Dermis lymphatic vessel endothelial cell (primary cell): Measurements from ENCODE around the gene MTA2. TPM values are rescaled to one million over a fixed set of nuclear protein-coding genes. Genes with fewer than 3 reads are reported as not detected.

Experiments
- total RNA-seq: library from RNA; depleted of rRNA; stranded (reverse); fragments of >200 nt; gene quantifications from 2 replicates; pipeline ENCODE4 v1.2.1, GENCODE V29; 2014

MTA2 gene
- 170 and 194 TPM in 2 replicates for total RNA-seq

DNA sequence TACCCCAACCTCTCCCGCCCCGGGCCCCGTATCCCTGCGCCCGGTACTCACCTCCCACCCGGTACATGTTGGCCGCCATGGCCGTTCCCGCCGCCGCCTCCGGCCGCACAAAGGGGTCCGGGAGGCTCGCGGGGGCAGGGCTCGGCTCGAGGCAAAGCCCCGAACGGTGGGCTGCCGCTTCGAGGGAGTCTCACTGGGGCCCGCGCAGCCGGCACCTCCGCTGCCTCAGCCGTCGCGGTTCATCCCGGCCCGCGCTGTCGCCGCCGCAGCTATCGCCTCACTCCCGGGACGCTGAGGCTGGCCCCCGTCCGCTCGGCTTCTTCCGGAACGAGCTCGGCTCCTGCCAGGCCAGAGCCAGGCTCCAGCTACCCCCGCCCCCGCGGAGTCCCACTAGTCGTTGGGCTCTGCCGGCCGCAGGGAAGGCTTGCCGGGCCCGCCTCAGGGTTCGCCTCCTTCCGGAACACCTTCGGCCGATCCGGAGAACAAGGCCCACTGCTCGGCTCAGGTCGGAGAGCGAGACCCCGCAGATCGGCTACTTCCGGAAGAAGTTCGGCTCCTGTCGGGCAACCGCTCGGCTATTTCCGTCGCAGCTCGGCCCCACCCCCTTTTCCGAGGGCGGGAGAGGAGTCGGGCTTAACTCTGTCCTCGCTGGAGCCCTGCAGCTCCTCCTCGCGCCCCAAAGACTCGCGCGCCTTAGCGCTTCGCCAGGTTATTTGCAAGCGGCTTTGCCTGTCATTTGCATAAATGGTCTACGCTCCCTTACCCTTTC lies at the start of gene MTA2:
TSS of gene MTA2 (minus strand) at position 494 of the 769 bp plus-strand sequence. CDS start at position 79, 415 bp downstream.

DNA sequence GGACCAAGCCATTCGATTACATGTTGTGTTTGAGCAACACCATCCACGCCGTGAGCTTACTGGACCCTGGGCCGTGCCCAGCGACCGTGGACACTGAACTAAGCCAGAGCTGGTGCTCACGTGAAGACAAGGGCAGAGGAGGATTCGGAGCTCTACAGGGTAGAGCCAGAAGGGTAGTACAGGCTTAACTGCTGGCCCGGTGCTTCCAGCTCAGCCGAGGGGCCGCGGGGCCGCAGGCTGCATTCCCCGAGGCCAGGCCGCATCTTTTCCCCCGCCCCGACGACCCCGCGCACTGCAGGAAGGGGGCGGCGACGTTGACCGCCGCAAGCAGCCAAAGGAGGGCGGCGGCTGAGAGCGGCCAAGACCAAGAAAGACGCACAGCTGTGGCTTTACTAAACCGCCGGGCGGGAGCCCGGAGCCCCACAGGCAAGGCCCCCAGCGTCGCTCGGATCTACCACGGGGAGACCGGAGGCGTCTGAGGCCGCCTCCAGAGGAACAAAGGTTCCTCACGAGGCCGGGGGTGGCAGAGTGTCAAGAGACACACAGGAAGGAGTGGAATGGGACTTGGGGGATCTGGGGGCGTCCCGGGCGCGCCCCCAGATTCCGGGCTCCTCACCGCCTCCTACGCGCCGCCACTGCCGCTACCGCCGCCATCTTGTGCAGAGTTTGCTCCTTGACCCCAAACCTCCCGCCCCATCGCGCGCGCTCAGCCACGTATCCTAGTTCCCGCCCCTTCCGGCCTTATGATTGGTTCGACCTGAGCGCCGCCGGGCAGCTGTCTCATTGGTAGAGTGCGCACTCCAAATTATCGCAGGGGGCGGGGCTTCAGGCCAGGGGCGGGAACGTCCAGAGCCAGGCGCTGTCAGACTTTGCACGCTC lies 44.5 kb upstream of the MTA2 start, which contains the start of gene GANAB:
TSS of gene GANAB (minus strand) at position 668 of the 879 bp plus-strand sequence. CDS start at position 654, 14 bp downstream.

DNA sequence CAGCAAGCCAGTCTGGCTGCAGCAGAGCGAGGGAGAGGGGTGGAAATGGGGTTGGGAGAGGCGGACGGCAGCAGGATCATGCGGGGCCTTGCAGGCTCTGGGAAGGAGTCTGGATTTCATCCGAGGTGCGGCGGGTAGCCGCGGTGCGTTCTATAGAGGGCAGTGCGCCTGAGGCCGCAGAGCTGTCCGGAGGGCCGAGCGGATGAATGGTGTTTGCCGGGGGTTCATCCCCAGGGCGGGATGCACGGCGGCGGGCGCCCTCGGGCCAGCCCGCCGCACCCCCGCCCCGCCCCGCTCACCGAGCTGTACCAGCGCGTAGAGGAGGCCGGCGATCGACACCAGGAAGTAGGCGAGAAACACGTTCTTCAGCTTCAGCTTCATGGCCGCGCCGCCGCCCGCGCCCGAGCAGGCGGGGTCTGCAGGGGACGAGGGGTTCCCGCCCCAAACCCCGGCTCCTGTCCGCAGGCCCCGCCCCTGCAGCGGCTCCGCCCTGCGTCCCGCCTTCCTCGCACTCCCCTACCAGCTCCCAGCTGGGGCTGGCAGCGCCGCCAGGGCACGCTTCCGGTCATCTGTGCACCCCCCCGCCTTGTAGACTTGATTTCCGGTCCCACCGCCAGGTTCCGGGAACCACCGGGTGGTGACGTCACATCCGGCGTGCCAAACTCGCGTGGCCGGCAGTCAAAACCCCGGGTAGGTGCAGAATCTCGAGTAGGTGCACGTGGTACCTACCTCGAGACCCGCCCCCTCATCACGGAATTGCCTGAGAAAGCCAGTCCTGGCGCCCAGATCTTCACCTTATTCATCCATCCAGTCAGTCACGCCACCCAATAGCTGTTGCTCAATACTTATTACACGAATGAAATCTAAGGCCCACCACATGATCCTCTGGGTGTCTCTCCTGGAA lies 20.2 kb upstream of the MTA2 start, which contains the start of gene B3GAT3:
TSS of gene B3GAT3 (minus strand) at position 420 of the 904 bp plus-strand sequence. CDS start at position 381, 39 bp downstream.

DNA sequence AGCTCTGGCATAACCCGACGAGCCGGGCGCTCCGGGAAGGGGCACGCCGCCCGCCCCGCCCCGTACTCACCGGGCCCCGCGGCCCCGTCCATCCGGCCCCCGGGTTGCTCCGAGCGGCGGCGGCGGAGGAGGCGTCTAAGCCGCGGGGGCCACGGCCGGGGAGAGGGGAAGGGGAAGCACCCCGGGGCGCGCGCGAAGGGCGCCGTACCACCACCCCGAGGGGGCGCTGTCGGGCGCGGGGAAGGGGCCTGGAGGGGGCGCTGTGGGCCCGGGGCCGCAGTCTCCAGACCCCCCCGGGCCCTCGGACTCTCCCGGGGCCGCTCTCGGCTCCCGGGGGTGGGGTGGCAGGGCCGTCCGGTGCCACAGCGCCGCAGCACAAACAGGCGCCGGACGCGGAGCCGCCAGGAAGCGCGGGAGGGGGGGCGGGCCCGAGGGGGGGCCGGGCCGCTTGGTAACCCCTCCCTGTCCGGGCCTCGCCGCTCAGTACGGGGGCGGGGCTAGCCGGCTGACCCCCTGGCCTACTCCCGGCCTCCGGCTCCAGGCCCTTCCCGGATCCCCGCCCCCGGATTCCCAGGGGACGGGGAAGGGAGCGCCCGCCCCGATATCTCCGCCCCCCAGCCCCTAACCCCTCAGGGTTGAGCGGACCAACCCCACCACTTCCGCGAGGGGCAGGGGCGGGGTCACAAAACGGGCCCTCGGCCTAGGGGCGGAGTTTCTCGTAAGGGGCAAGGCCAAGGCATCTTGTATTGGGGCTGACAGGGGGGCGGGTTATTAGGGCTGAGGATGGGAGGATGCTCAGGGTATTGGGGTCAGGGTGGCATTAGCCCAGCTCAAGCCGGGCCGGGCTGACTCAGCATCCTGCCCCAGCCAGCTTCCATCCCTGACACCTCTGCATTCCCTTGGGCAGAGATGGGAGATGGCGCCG lies 11.0 kb upstream of the MTA2 start, which contains the start of the genes EML3 and ROM1:
TSS of gene EML3 (minus strand) at position 410 of the 925 bp plus-strand sequence. CDS start at position 92, 318 bp downstream.
TSS of gene ROM1 (plus strand) at position 892 of the 925 bp plus-strand sequence. CDS start at position 917, 25 bp downstream.

GRCh38 chr11:62591448-62592145 lies 10.1 kb downstream of the MTA2 start, which contains the start of gene TUT1:
Gene TUT1 (minus strand): TSS chr11:62591523. CDS start chr11:62591485, 38 bp downstream.

GRCh38 chr11:62573592-62574362 lies 27.9 kb downstream of the MTA2 start, which contains the start of gene EEF1G:
Gene EEF1G (minus strand): TSS chr11:62573891. CDS start chr11:62573842, 49 bp downstream.

GRCh38 chr11:62546244-62546928 lies 55.3 kb downstream of the MTA2 start, which contains the start of gene AHNAK:
Gene AHNAK (minus strand): TSS chr11:62546806. CDS start chr11:62536098, 10,708 bp downstream.

Other genes with a start within 250 kb of the MTA2 start
- gene SCGB1A1, start 182.8 kb downstream of the MTA2 start, total RNA-seq: not detected in 2 replicates
- gene AHNAK, start 55.1 kb downstream of the MTA2 start, total RNA-seq: 312 and 461 TPM in 2 replicates
- gene EEF1G, start 28.0 kb downstream of the MTA2 start, total RNA-seq: 1,528 and 1,531 TPM in 2 replicates
- 11.7 and 13.0 TPM in 2 replicates for gene TUT1, start 10.3 kb downstream of the MTA2 start, total RNA-seq
- gene EML3, start 10.9 kb upstream of the MTA2 start, total RNA-seq: 25.7 and 41.2 TPM in 2 replicates
- 2.5 and 4.2 TPM in 2 replicates for gene ROM1, start 11.4 kb upstream of the MTA2 start, total RNA-seq
- gene B3GAT3, start 20.1 kb upstream of the MTA2 start, total RNA-seq: 13.5 and 15.9 TPM in 2 replicates
- gene GANAB, start 44.7 kb upstream of the MTA2 start, total RNA-seq: 212 and 258 TPM in 2 replicates
- 14.2 and 19.4 TPM in 2 replicates for gene INTS5, start 51.4 kb upstream of the MTA2 start, total RNA-seq
- gene C11orf98, start 63.3 kb upstream of the MTA2 start, total RNA-seq: 27.8 and 28.0 TPM in 2 replicates
- 6.0 and 6.5 TPM in 2 replicates for gene CSKMT, start 63.4 kb upstream of the MTA2 start, total RNA-seq
- 7.7 and 8.7 TPM in 2 replicates for gene UQCC3, start 69.8 kb upstream of the MTA2 start, total RNA-seq
- 1.8 and 1.9 TPM in 2 replicates for gene LBHD1, start 70.4 kb upstream of the MTA2 start, total RNA-seq
- gene UBXN1, start 77.2 kb upstream of the MTA2 start, total RNA-seq: 138 and 227 TPM in 2 replicates
- gene LRRN4CL, start 87.7 kb upstream of the MTA2 start, total RNA-seq: 0.43 and 0.60 TPM in 2 replicates
- gene BSCL2, start 105.6 kb upstream of the MTA2 start, total RNA-seq: 21.1 and 24.7 TPM in 2 replicates
- gene GNG3, start 105.8 kb upstream of the MTA2 start, total RNA-seq: not detected in 2 replicates
- gene HNRNPUL2, start 125.6 kb upstream of the MTA2 start, total RNA-seq: 8.8 and 9.6 TPM in 2 replicates
- 25.8 and 27.8 TPM in 2 replicates for gene TTC9C, start 126.6 kb upstream of the MTA2 start, total RNA-seq
- 11.8 and 12.0 TPM in 2 replicates for gene ZBTB3, start 152.3 kb upstream of the MTA2 start, total RNA-seq
- 71.1 and 73.1 TPM in 2 replicates for gene POLR2G, start 159.7 kb upstream of the MTA2 start, total RNA-seq
- 27.8 and 34.7 TPM in 2 replicates for gene TAF6L, start 169.5 kb upstream of the MTA2 start, total RNA-seq
- 21.8 and 30.8 TPM in 2 replicates for gene TMEM179B, start 185.5 kb upstream of the MTA2 start, total RNA-seq
- gene TMEM223, start 190.1 kb upstream of the MTA2 start, total RNA-seq: 9.6 and 11.8 TPM in 2 replicates
- 15.1 and 15.6 TPM in 2 replicates for gene NXF1, start 203.6 kb upstream of the MTA2 start, total RNA-seq
- gene STX5, start 230.2 kb upstream of the MTA2 start, total RNA-seq: 41.9 and 42.4 TPM in 2 replicates
- gene TEX54, start 231.0 kb upstream of the MTA2 start, total RNA-seq: not detected in 2 replicates
- gene WDR74, start 237.7 kb upstream of the MTA2 start, total RNA-seq: 93.5 and 192 TPM in 2 replicates